ENCODE measurements around the gene LIN54. TPM values are rescaled to one million over a fixed set of nuclear protein-coding genes. Genes with fewer than 3 reads are reported as not detected.
"Not testable (repeated sequence)": the region's sequence is repeated elsewhere in the genome, so short reads cannot be mapped to it uniquely, and the experiment has no call there.

Gene LIN54
- total RNA-seq, 4 donors from 2014 or later: 4.8 to 18.2 (median 9.2) TPM

- H3K4me1 ChIP-seq: no peaks in the 10 kb centered on the region
- TF ChIP-seq CTCF (IDR thresholded peaks at IDR 0.05) (no peak), EP300 (IDR thresholded peaks at IDR 0.05; ENCODE audit: low read depth) (no peak), POLR2AphosphoS5 (IDR thresholded peaks at IDR 0.05) (no peak), POLR2A (IDR thresholded peaks at IDR 0.05) (no peak)
- WGBS, 2 donors (ENCODE audit: low coverage in 1 of 2): 67 to 87% methylated on average over 2 of the region's 2 CpGs
- no peak overlapping the region for H3K27ac ChIP-seq
- intact Hi-C loops (cut with DNase I; ENCODE audit: low total_unique reads): no loop called here
- H3K4me3 ChIP-seq: no peak overlapping the region
- H3K9me3 ChIP-seq: no peaks in the 10 kb centered on the region
- in situ Hi-C loops (cut with MboI; ENCODE audit: low pct_ligation_motif_present in 1 of 4, low pct_unique_long_range_greater_than_20kb in 1 of 4, low sequenced_read_pairs in 3 of 4): loop anchor here in 1 of 4 donors (25.0 kb wide), 1 partner anchor 343 kb away; no protein-coding TSS in a partner anchor
- H3K27me3 ChIP-seq: no peaks in the 10 kb centered on the region
- H3K36me3 ChIP-seq: peaks cover 0 to 3% (median 0%) of the 10 kb centered on the region in 4 donors
- DNase-seq: no peak
Observed at GRCh38 chr4:82919386-82919785, 91.2 kb downstream of the LIN54 start.

GRCh38 chr4:82918091-82918490 lies 92.5 kb downstream of the LIN54 start:
- H3K9me3 ChIP-seq: no peaks in the 10 kb centered on the region
- H3K27me3 ChIP-seq: no peaks in the 10 kb centered on the region
- no peaks in the 10 kb centered on the region for H3K4me1 ChIP-seq
- WGBS, 2 donors (ENCODE audit: low coverage in 1 of 2): 91 to 92% methylated on average over 7 of the region's 7 CpGs
- in situ Hi-C loops (cut with MboI; ENCODE audit: low pct_ligation_motif_present in 1 of 4, low pct_unique_long_range_greater_than_20kb in 1 of 4, low sequenced_read_pairs in 3 of 4): loop anchor here in 1 of 4 donors (25.0 kb wide), 1 partner anchor 344 kb away; no protein-coding TSS in a partner anchor
- TF ChIP-seq POLR2AphosphoS5 (IDR thresholded peaks at IDR 0.05) (no peak), POLR2A (IDR thresholded peaks at IDR 0.05) (no peak), EP300 (IDR thresholded peaks at IDR 0.05; ENCODE audit: low read depth) (no peak), CTCF (IDR thresholded peaks at IDR 0.05) (no peak)
- intact Hi-C loops (cut with DNase I; ENCODE audit: low total_unique reads): no loop called here
- H3K4me3 ChIP-seq: no peak overlapping the region
- DNase-seq: no peak
- no peak overlapping the region for H3K27ac ChIP-seq
- peaks cover 0 to 3% (median 0%) of the 10 kb centered on the region in 4 donors for H3K36me3 ChIP-seq

GRCh38 chr4:82913968-82914367 lies 96.7 kb downstream of the LIN54 start:
- H3K36me3 ChIP-seq; H3K9me3 ChIP-seq; DNase-seq; H3K27me3 ChIP-seq; H3K27ac ChIP-seq; intact Hi-C loops (cut with DNase I; ENCODE audit: low total_unique reads); H3K4me3 ChIP-seq; H3K4me1 ChIP-seq: not testable (repeated sequence)
- in situ Hi-C loops (cut with MboI; ENCODE audit: low pct_ligation_motif_present in 1 of 4, low pct_unique_long_range_greater_than_20kb in 1 of 4, low sequenced_read_pairs in 3 of 4): loop anchor here in 1 of 4 donors (25.0 kb wide), 1 partner anchor 348 kb away; no protein-coding TSS in a partner anchor
- 98% methylated on average over 2 of the region's 2 CpGs; no CpG with 5 or more reads in 1 of the 2 donors for WGBS, 2 donors (ENCODE audit: low coverage in 1 of 2)

- DNase-seq: no peak
- H3K27me3 ChIP-seq: no peaks in the 10 kb centered on the region
- intact Hi-C loops (cut with DNase I; ENCODE audit: low total_unique reads) (no loop called here), in situ Hi-C loops (cut with MboI; ENCODE audit: low pct_ligation_motif_present in 1 of 4, low pct_unique_long_range_greater_than_20kb in 1 of 4, low sequenced_read_pairs in 3 of 4) (loop anchor here in 1 of 4 donors (25.0 kb wide), 1 partner anchor 349 kb away; no protein-coding TSS in a partner anchor)
- WGBS, 2 donors (ENCODE audit: low coverage in 1 of 2): 38 to 46% methylated on average over 2 of the region's 2 CpGs
- H3K4me1 ChIP-seq: peaks cover 0 to 3% (median 0%) of the 10 kb centered on the region in 4 donors
- no peak overlapping the region for H3K4me3 ChIP-seq
- peaks cover 0 to 4% (median 0%) of the 10 kb centered on the region in 4 donors for H3K36me3 ChIP-seq
- TF ChIP-seq POLR2AphosphoS5 (IDR thresholded peaks at IDR 0.05): no peak
- no peak for TF ChIP-seq POLR2A (IDR thresholded peaks at IDR 0.05)
- no peak for TF ChIP-seq EP300 (IDR thresholded peaks at IDR 0.05; ENCODE audit: low read depth)
- TF ChIP-seq CTCF (IDR thresholded peaks at IDR 0.05): no peak
- H3K9me3 ChIP-seq: no peaks in the 10 kb centered on the region
- H3K27ac ChIP-seq: no peak overlapping the region
Observed at GRCh38 chr4:82913305-82913704, 97.3 kb downstream of the LIN54 start.

GRCh38 chr4:82909326-82909725 lies 101.3 kb downstream of the LIN54 start:
- Histone ChIP-seq H3K9me3 (no peaks in the 10 kb centered on the region), H3K27ac (no peak overlapping the region), H3K27me3 (no peaks in the 10 kb centered on the region), H3K4me1 (peaks cover 0 to 3% (median 0%) of the 10 kb centered on the region in 4 donors), H3K36me3 (peaks cover 0 to 6% (median 2%) of the 10 kb centered on the region in 4 donors), H3K4me3 (no peak overlapping the region)
- WGBS, 2 donors (ENCODE audit: low coverage in 1 of 2): 13 to 38% methylated on average over 1 of the region's 1 CpG
- in situ Hi-C loops (cut with MboI; ENCODE audit: low pct_ligation_motif_present in 1 of 4, low pct_unique_long_range_greater_than_20kb in 1 of 4, low sequenced_read_pairs in 3 of 4) (loop anchor here in 1 of 4 donors (25.0 kb wide), 1 partner anchor 353 kb away; no protein-coding TSS in a partner anchor), intact Hi-C loops (cut with DNase I; ENCODE audit: low total_unique reads) (no loop called here)
- DNase-seq: no peak
- TF ChIP-seq CTCF (IDR thresholded peaks at IDR 0.05): no peak
- TF ChIP-seq POLR2AphosphoS5 (IDR thresholded peaks at IDR 0.05): no peak
- TF ChIP-seq POLR2A (IDR thresholded peaks at IDR 0.05): no peak
- no peak for TF ChIP-seq EP300 (IDR thresholded peaks at IDR 0.05; ENCODE audit: low read depth)
